HG02852 (cell line): ENCODE results near the gene AHCYL2.
"Not testable (repeated sequence)": the region's sequence is repeated elsewhere in the genome, so short reads cannot be mapped to it uniquely, and the experiment has no call there.

ENCODE experiments used
- ATAC-seq: cut with Tn5 transposase; IDR thresholded peaks from one replicate; pipeline ENCODE4 v1.9.1; 2021; ENCODE audit warnings: mild to moderate bottlenecking, moderate library complexity; ENCODE audit not compliant: unreplicated experiment

Gene AHCYL2

GRCh38 chr7:129208667-129209066, 16.2 kb upstream of the AHCYL2 start:
- no peak for ATAC-seq

GRCh38 chr7:129209067-129209926, 15.5 kb upstream of the AHCYL2 start:
- ATAC-seq, result no peak

- ATAC-seq, result peak; percentile 72
These were observed 14.4 kb upstream of the AHCYL2 start for GRCh38 chr7:129210256-129210988.

- no peak for ATAC-seq
These were observed 13.9 kb upstream of the AHCYL2 start for GRCh38 chr7:129210989-129211312.

- ATAC-seq, result no peak
These were observed 12.7 kb upstream of the AHCYL2 start for GRCh38 chr7:129212126-129212525.

GRCh38 chr7:129212596-129212995, 12.2 kb upstream of the AHCYL2 start:
- ATAC-seq, result no peak

GRCh38 chr7:129213828-129214227, 11.0 kb upstream of the AHCYL2 start:
- no peak for ATAC-seq

- ATAC-seq, result not testable (repeated sequence)
These were observed 9.1 kb upstream of the AHCYL2 start for GRCh38 chr7:129215691-129216090.

- not testable (repeated sequence) for ATAC-seq
These were observed 8.6 kb upstream of the AHCYL2 start for GRCh38 chr7:129216101-129216715.

- ATAC-seq, result not testable (repeated sequence)
These were observed 7.9 kb upstream of the AHCYL2 start for GRCh38 chr7:129216821-129217416.

GRCh38 chr7:129218514-129219062, 6.2 kb upstream of the AHCYL2 start:
- ATAC-seq, result peak; percentile 64

- ATAC-seq, result not testable (repeated sequence)
These were observed 5.7 kb upstream of the AHCYL2 start for GRCh38 chr7:129219166-129219565.

GRCh38 chr7:129222064-129222463, 2.8 kb upstream of the AHCYL2 start:
- ATAC-seq, result no peak

GRCh38 chr7:129225206-129225930, 538 bp downstream of the AHCYL2 start:
- ATAC-seq, result peak; percentile 36

- no peak for ATAC-seq
These were observed 1.2 kb downstream of the AHCYL2 start for GRCh38 chr7:129225931-129226572.

- no peak for ATAC-seq
These were observed 3.1 kb downstream of the AHCYL2 start for GRCh38 chr7:129227646-129228578.

GRCh38 chr7:129228633-129229032, 3.8 kb downstream of the AHCYL2 start:
- no peak for ATAC-seq

GRCh38 chr7:129231666-129232065, 6.8 kb downstream of the AHCYL2 start:
- ATAC-seq, result no peak

GRCh38 chr7:129238546-129238945, 13.7 kb downstream of the AHCYL2 start:
- no peak for ATAC-seq
